PC-3 (cell line): Measurements from ENCODE around the gene THSD8. TPM values are rescaled to one million over a fixed set of nuclear protein-coding genes. Genes with fewer than 3 reads are reported as not detected.
"Not testable (repeated sequence)": the region's sequence is repeated elsewhere in the genome, so short reads cannot be mapped to it uniquely, and the experiment has no call there.

Source experiments
- ATAC-seq: fragments of 200-7000 bp; cut with Tn5 transposase; 2 replicates; pipeline ENCODE4 v1.9.1; 2020; ENCODE audit warnings: mild to moderate bottlenecking, moderate library complexity
- BruUV-seq: library from RNA; stranded (reverse); fragments of 400-500 nt; replicated peaks from 2 replicates; lab custom pipeline; 2021; lab: Mats Ljungman, UMichigan
- CTCF ChIA-PET: fragments of 300-600 bp; sonication (Branson Sonifier 250); formaldehyde crosslinking; loops from one replicate; lab custom pipeline; 2022; ENCODE audit warnings: antibody characterized with exemption; lab: Charles Lee
- POLR2A ChIA-PET: fragments of 300-600 bp; sonication (Branson Sonifier 250); formaldehyde crosslinking; loops from one replicate; lab custom pipeline; 2022; ENCODE audit warnings: antibody characterized with exemption; ENCODE audit not compliant: unreplicated experiment; lab: Charles Lee
- DNase-seq: peaks from one replicate; pipeline ENCODE4 v3.0.0-alpha.2; 2015
- H2AFZ ChIP-seq: fragments of 300-600 bp; sonication (generic); 2 replicates; pipeline ENCODE4 v1.6.0; 2016; ENCODE audit warnings: antibody characterized with exemption, low read length
- H3F3A ChIP-seq: fragments of 300-600 bp; sonication (generic); one replicate; pipeline ENCODE4 v1.6.0; 2017; ENCODE audit warnings: antibody characterized with exemption, low read length, control low read depth, mild to moderate bottlenecking; ENCODE audit not compliant: unreplicated experiment
- H3K27ac ChIP-seq: fragments of 300-600 bp; sonication (generic); 2 replicates; pipeline ENCODE4 v1.5.1; 2016; ENCODE audit warnings: mild to moderate bottlenecking, low read length
- H3K27me3 ChIP-seq: fragments of 300-600 bp; sonication (generic); 2 replicates; pipeline ENCODE4 v1.6.1; 2016; ENCODE audit warnings: low read length, mixed read lengths
- H3K36me3 ChIP-seq: fragments of 300-600 bp; sonication (generic); 2 replicates; pipeline ENCODE4 v1.6.1; 2016; ENCODE audit warnings: low read depth, mixed run types, low read length, mixed read lengths
- H3K4me1 ChIP-seq: fragments of 300-600 bp; sonication (generic); 2 replicates; pipeline ENCODE4 v1.5.1; 2016; ENCODE audit warnings: low read length; ENCODE audit not compliant: insufficient read depth
- H3K4me2 ChIP-seq: fragments of 300-600 bp; sonication (generic); 2 replicates; pipeline ENCODE4 v1.6.0; 2016; ENCODE audit warnings: low read length
- H3K4me3 ChIP-seq: fragments of 300-600 bp; sonication (generic); 2 replicates; pipeline ENCODE4 v1.5.1; 2016; ENCODE audit warnings: mild to moderate bottlenecking, low read length, mixed read lengths
- H3K79me2 ChIP-seq: fragments of 300-600 bp; sonication (generic); 2 replicates; pipeline ENCODE4 v1.6.1; 2017; ENCODE audit warnings: low read length, mixed read lengths
- H3K9ac ChIP-seq: fragments of 300-600 bp; sonication (generic); 2 replicates; pipeline ENCODE4 v1.6.0; 2016; ENCODE audit warnings: mild to moderate bottlenecking, low read length
- H3K9me2 ChIP-seq: fragments of 300-600 bp; sonication (generic); replicated peaks from 2 replicates; pipeline ENCODE4 v1.6.1; 2016; ENCODE audit warnings: mixed run types, low read length, mixed read lengths
- H3K9me3 ChIP-seq: fragments of 300-600 bp; sonication (generic); 2 replicates; pipeline ENCODE4 v1.6.1; 2016; ENCODE audit warnings: low read length, mixed read lengths
- H4K20me1 ChIP-seq: fragments of 300-600 bp; sonication (generic); 2 replicates; pipeline ENCODE4 v1.6.1; 2016; ENCODE audit warnings: low read length, mixed read lengths
- CTCF ChIP-seq: fragments of 300-600 bp; sonication (generic); conservative IDR thresholded peaks from 2 replicates; pipeline ENCODE4 v1.5.1; 2017; ENCODE audit warnings: antibody characterized with exemption, low read depth, mild to moderate bottlenecking, low read length
- EZH2 ChIP-seq: fragments of 300-600 bp; sonication (generic); IDR thresholded peaks from one replicate; pipeline ENCODE4 v1.6.1; 2017; ENCODE audit warnings: antibody characterized with exemption, mild to moderate bottlenecking, low read length; ENCODE audit not compliant: unreplicated experiment
- EZH2phosphoT487 ChIP-seq: fragments of 300-600 bp; sonication (generic); IDR thresholded peaks from 2 replicates; pipeline ENCODE4 v1.6.1; 2018; ENCODE audit warnings: mild to moderate bottlenecking, antibody characterized with exemption, low read length, borderline replicate concordance
- intact Hi-C: fragments of 100-400 bp; cut with micrococcal nuclease; formaldehyde crosslinking; loops from 2 replicates; pipeline ENCODE4 v1.9.0; 2023
- total RNA-seq: library from RNA; depleted of rRNA; stranded (reverse); fragments of >200 nt; gene quantifications from 2 replicates; pipeline ENCODE4 v1.2.3, GENCODE V29; 2014

Gene THSD8
- total RNA-seq, 1 experiment from 2014 or later: not detected

DNA sequence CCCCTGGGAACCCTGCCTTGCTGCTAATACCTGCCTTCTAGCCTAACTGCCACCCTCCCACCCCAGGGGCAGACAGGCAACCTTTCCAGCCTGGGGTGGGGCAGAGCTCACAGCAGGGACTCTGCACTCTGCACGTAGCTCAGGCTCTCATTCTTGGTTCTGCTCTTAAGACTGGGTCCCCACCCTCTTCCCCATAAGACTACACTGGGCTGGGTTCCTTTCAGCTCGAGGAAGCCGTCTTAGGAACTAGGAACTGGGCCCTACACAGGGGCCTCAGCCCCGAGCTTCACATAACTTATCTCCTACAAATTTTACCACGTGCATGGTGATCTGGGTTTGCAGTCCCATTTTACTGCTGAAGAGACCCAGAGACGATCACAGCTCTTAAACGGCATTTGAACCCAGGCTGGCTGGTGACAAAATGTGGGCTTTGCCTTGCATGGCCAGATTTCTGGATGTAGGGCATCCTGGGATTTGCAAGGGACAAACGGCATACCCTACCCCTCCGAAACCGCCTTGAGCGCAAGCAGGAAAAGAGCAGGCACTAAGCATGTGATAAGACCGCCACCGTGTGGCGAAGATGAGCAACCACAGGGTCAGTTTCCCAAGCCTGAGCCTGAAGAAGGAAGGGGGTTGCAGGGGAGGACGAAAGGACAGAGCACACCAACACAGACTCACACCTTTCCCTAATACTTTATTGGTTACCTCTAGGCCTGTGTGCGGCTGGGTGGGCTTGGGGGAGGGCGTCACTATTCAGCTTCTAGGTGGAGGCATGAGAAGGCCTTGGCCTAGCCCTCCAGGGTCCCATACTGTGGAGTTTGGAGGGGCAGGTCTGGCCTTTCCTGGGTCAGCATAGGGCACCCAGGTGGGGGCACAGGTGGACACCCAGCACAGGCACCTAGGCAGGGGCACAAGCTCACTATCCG, 5.5 kb upstream of the THSD8 start:
- peak; percentile 19 for ATAC-seq
- Histone ChIP-seq H3K79me2 (peaks cover 40% of the 10 kb centered on the region), H3K36me3 (peaks cover 15% of the 10 kb centered on the region), H3K4me3 (no peak overlapping the region), H4K20me1 (peaks cover 16% of the 10 kb centered on the region), H2AFZ (0 out of 2 replicates have a peak overlapping the region, but pooled peaks have one; percentile 39), H3K9ac (no peak overlapping the region), H3K9me2 (no peaks in the 10 kb centered on the region), H3K9me3 (no peaks in the 10 kb centered on the region), H3K27me3 (no peaks in the 10 kb centered on the region), H3K4me1 (peaks cover 23% of the 10 kb centered on the region), H3K4me2 (peak overlapping the region; percentile 62), H3K27ac (no peak overlapping the region), H3F3A (peaks cover 7% of the 10 kb centered on the region)
- intact Hi-C loops: loop anchor here (1.0 kb wide), 2 partner anchors 19 to 36 kb away; no protein-coding TSS in a partner anchor
- peak; percentile 94 for DNase-seq
- BruUV-seq: no TSS peak
- no peak for TF ChIP-seq EZH2
- TF ChIP-seq CTCF: peak; percentile 98
- ChIA-PET POLR2A (interaction anchor here (0.6 kb wide), 1 partner anchor 52 kb away, joined by 3 read pairs; no protein-coding TSS in a partner anchor), CTCF (interaction anchor here (0.7 to 1.2 kb wide), 5 partner anchors 18 to 36 kb away, joined by 3 to 12 read pairs (median 4); partner anchors contain the start of gene HOOK2)

- TF ChIP-seq CTCF (no peak), EZH2phosphoT487 (no peak), EZH2 (no peak)
- no peak overlapping the region for H2AFZ ChIP-seq
- ChIA-PET CTCF (interaction anchor here (0.7 to 1.0 kb wide), 2 partner anchors 31 to 80 kb away, joined by 3 to 5 read pairs; no protein-coding TSS in a partner anchor), POLR2A (no interaction called here)
- no peak overlapping the region for H3K4me3 ChIP-seq
- ATAC-seq (no peak), DNase-seq (no peak)
- H3K36me3 ChIP-seq: peaks cover 15% of the 10 kb centered on the region
- peaks cover 9% of the 10 kb centered on the region for H4K20me1 ChIP-seq
- H3K4me2 ChIP-seq: no peak overlapping the region
- no peaks in the 10 kb centered on the region for H3K9me3 ChIP-seq
- BruUV-seq: no TSS peak
- H3K9me2 ChIP-seq: no peaks in the 10 kb centered on the region
- peaks cover 39% of the 10 kb centered on the region for H3K79me2 ChIP-seq
- H3K27ac ChIP-seq: no peak overlapping the region
- H3F3A ChIP-seq: peaks cover 7% of the 10 kb centered on the region
- H3K4me1 ChIP-seq: peaks cover 24% of the 10 kb centered on the region
- no peak overlapping the region for H3K9ac ChIP-seq
- no peaks in the 10 kb centered on the region for H3K27me3 ChIP-seq
- intact Hi-C loops: no loop called here
Measured at GRCh38 chr19:12797141-12797587, 4.7 kb upstream of the THSD8 start.

DNA sequence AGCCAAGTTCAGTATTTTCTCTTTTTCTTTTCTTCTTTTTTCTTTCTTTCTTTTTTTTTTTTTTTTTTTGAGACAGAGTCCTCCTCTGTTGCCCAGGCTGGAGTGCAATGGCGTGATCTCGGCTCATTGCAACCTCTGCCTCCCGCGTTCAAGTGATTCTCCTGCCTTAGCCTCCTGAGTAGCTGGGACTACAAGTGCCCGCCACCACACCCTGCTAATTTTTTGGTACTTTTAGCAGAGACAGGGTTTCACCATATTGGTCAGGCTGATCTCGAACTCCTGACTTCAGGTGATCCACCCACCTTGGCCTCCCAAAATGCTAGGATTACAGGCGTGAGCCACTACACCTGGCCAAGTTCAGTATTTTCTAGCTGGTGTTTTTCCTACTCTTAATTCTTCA, 4.3 kb upstream of the THSD8 start:
- ATAC-seq, BruUV-seq, H3K9ac ChIP-seq, H3K9me2 ChIP-seq, H2AFZ ChIP-seq, H3K9me3 ChIP-seq, H4K20me1 ChIP-seq, H3K27ac ChIP-seq, DNase-seq, H3K4me3 ChIP-seq, H3K4me2 ChIP-seq, intact Hi-C loops, H3F3A ChIP-seq, H3K27me3 ChIP-seq, POLR2A ChIA-PET: not testable (repeated sequence)
- H3K4me1 ChIP-seq: peaks cover 29% of the 10 kb centered on the region
- CTCF ChIA-PET: interaction anchor here (0.7 to 1.0 kb wide), 3 partner anchors 20 to 81 kb away, joined by 3 to 5 read pairs (median 3); no protein-coding TSS in a partner anchor
- H3K79me2 ChIP-seq: peaks cover 35% of the 10 kb centered on the region
- H3K36me3 ChIP-seq: peaks cover 15% of the 10 kb centered on the region
